ENCODE measurements around the gene PIGO. TPM values are rescaled to one million over a fixed set of nuclear protein-coding genes. Genes with fewer than 3 reads are reported as not detected.

PIGO gene
- total and polyA plus RNA-seq, 2 of the 8 experiments (the other 6 are each of a cell fraction or from before 2014, with no cell fraction given), result 20.5 to 31.3 TPM

GRCh38 chr9:35071814-35072460, 24.5 kb downstream of the PIGO start:
- POLR2A ChIA-PET (ENCODE audit: partially characterized antibody), result interaction anchor here (0.6 to 17.6 kb wide), 35 partner anchors 9 to 1882 kb away, joined by 3 to 440 read pairs (median 5); partner anchors contain the start of genes ATOSB, CCDC107, CREB3 and DNAJB5
- peaks cover 14 to 31% of the 10 kb centered on the region in 2 experiments for H4K20me1 ChIP-seq (replicated peaks in 1 of 2; ENCODE audit: control insufficient read depth in 1 of 2, insufficient read depth in 2 of 2, low read length in 2 of 2)
- H3K4ac ChIP-seq (replicated peaks; ENCODE audit: insufficient read length, low read depth, low read length), result peak overlapping the region; percentile 92
- FAIRE-seq (no peak), DNase-seq (ENCODE audit: low read depth in 1 of 2, low spot score in 2 of 2) (peak; percentile 59 to 89)
- peaks cover 25 to 51% (median 45%) of the 10 kb centered on the region in 4 experiments for H3K36me3 ChIP-seq (ENCODE audit: control insufficient read depth in 2 of 4, insufficient read depth in 4 of 4, low read length in 3 of 4)
- H3K4me2 ChIP-seq (ENCODE audit: insufficient read depth in 1 of 2, low read depth in 2 of 2, low read length in 2 of 2), result peak overlapping the region; percentile 85 to 86; a peak in 3 of 4 replicates
- H2AK5ac ChIP-seq (ENCODE audit: low read depth, low read length), result no peak overlapping the region
- H3K23ac ChIP-seq (ENCODE audit: insufficient read length), result no peak overlapping the region
- H2BK12ac ChIP-seq (ENCODE audit: low read depth, low read length), result no peak overlapping the region
- H3K79me1 ChIP-seq (ENCODE audit: low read depth, low read length), result peaks cover 3% of the 10 kb centered on the region; the same call in 1 of the 2 replicates
- peak overlapping the region; percentile 75 to 94 (median 87) for H3K4me3 ChIP-seq (ENCODE audit: extremely low read depth in 1 of 4, insufficient read depth in 2 of 4, low read depth in 3 of 4, low read length in 4 of 4)
- H3K27ac ChIP-seq (ENCODE audit: low read depth, low read length), result peak overlapping the region; percentile 93
- peaks cover 38 to 50% of the 10 kb centered on the region in 2 experiments for H3K79me2 ChIP-seq (ENCODE audit: control insufficient read depth in 1 of 2, insufficient read depth in 2 of 2, low read length in 2 of 2)
- peak overlapping the region; percentile 62; the same call in 1 of the 2 replicates for H3K18ac ChIP-seq (ENCODE audit: extremely low read depth, low read length)
- peak overlapping the region; percentile 87 for H2BK5ac ChIP-seq (ENCODE audit: low read depth, low read length)
- no peaks in the 10 kb centered on the region for H3K27me3 ChIP-seq (replicated peaks in 1 of 4; ENCODE audit: control insufficient read depth in 3 of 4, extremely low read depth in 1 of 4, insufficient read depth in 3 of 4, low read length in 3 of 4)
- H3K9me3 ChIP-seq (ENCODE audit: insufficient read depth in 2 of 2, low read depth in 1 of 2, low read length in 1 of 2), result no peaks in the 10 kb centered on the region
- H2BK15ac ChIP-seq (ENCODE audit: low read length), result no peak overlapping the region
- H4K5ac ChIP-seq (ENCODE audit: insufficient read length, low read depth, low read length), result peak overlapping the region; percentile 87
- H3K9ac ChIP-seq (replicated peaks in 1 of 4; ENCODE audit: extremely low read depth in 1 of 4, low read depth in 3 of 4, low read length in 3 of 4), result peak overlapping the region; percentile 90 to 99 (median 93)
- H3K4me1 ChIP-seq (replicated peaks in 1 of 4; ENCODE audit: control insufficient read depth in 3 of 4, insufficient read depth in 4 of 4, low read length in 3 of 4), result peaks cover 4 to 12% (median 7%) of the 10 kb centered on the region in 4 experiments
- H2BK20ac ChIP-seq (ENCODE audit: low read length), result no peak overlapping the region
- no peak overlapping the region for H3K14ac ChIP-seq (ENCODE audit: insufficient read length)
- 3% methylated on average over 37 of the region's 79 CpGs; no CpG with 5 or more reads in 1 of the 2 experiments for WGBS, 2 experiments (ENCODE audit: extremely low coverage in 1 of 2, insufficient coverage in 1 of 2, insufficient read length in 1 of 2, insufficient replicate concordance in 2 of 2, low coverage in 1 of 2, low lambda C conversion rate in 2 of 2, missing lambda C conversion rate in 1 of 2)
- H4K91ac ChIP-seq (replicated peaks; ENCODE audit: insufficient read length, low read length), result peak overlapping the region; percentile 19
- H3K56ac ChIP-seq (replicated peaks; ENCODE audit: insufficient read length, low read depth, low read length), result peak overlapping the region; percentile 78
- H3K23me2 ChIP-seq (ENCODE audit: low read depth, low read length), result peaks cover 3% of the 10 kb centered on the region; the same call in 1 of the 2 replicates
- H2BK120ac ChIP-seq (replicated peaks; ENCODE audit: low read depth, low read length), result no peak overlapping the region
- H4K8ac ChIP-seq (ENCODE audit: extremely low read depth, insufficient read depth, low read length), result peak overlapping the region; percentile 98
- CTCF ChIA-PET (ENCODE audit: partially characterized antibody), result interaction anchor here (0.6 to 4.4 kb wide), 12 partner anchors 8 to 172 kb away, joined by 3 to 15 read pairs (median 4); partner anchors contain the start of genes FANCG and PIGO
- H2AFZ ChIP-seq (ENCODE audit: low read length), result no peak overlapping the region
- peak in 1 of 2 experiments; percentile 87; a peak in 1 of 4 replicates for TF ChIP-seq SIN3A (conservative IDR thresholded peaks at IDR 0.05 in 1 of 2, IDR thresholded peaks at IDR 0.05 in 1 of 2; ENCODE audit: low read depth in 1 of 2, low read length in 2 of 2)
- TF ChIP-seq POLR2AphosphoS5 (IDR thresholded peaks at IDR 0.05; ENCODE audit: low read depth, low read length), result peak; percentile 50
- TF ChIP-seq ASH2L (IDR thresholded peaks at IDR 0.05; ENCODE audit: low read length), result no peak
- no peak for TF ChIP-seq GABPA (IDR thresholded peaks at IDR 0.05; ENCODE audit: borderline replicate concordance, insufficient read depth, low read length)
- TF ChIP-seq TEAD4 (IDR thresholded peaks at IDR 0.05; ENCODE audit: low read depth, low read length), result no peak
- 0 out of 2 replicates have a peak, but pooled peaks have one; percentile 4 for TF ChIP-seq EGR1 (IDR thresholded peaks at IDR 0.05; ENCODE audit: borderline replicate concordance, low read depth, low read length)
- TF ChIP-seq PHF8 (conservative IDR thresholded peaks at IDR 0.05; ENCODE audit: low read depth, low read length), result peak; percentile 92
- no peak for TF ChIP-seq TBP (IDR thresholded peaks at IDR 0.05; ENCODE audit: low read depth, low read length)
- TF ChIP-seq HDAC6 (IDR thresholded peaks at IDR 0.05; ENCODE audit: low read depth, low read length), result no peak
- TF ChIP-seq SIX5 (IDR thresholded peaks at IDR 0.05; ENCODE audit: low read depth, low read length), result no peak
- TF ChIP-seq E2F6 (IDR thresholded peaks at IDR 0.05), result no peak
